ENCODE measurements around the gene ZNF561. TPM values are rescaled to one million over a fixed set of nuclear protein-coding genes. Genes with fewer than 3 reads are reported as not detected.
A peak's percentile ranks its signal among the peaks of the same experiment; 100 is the strongest.

Gene ZNF561
- total and polyA plus RNA-seq, 10 of the 15 experiments (the other 5 are each of a cell fraction or from before 2014, with no cell fraction given), result 12.8 to 38.2 (median 22.2) TPM

GRCh38 chr19:9621156-9622037, at the start of gene ZNF561 (continued):
- TF ChIP-seq, protein P1, sequence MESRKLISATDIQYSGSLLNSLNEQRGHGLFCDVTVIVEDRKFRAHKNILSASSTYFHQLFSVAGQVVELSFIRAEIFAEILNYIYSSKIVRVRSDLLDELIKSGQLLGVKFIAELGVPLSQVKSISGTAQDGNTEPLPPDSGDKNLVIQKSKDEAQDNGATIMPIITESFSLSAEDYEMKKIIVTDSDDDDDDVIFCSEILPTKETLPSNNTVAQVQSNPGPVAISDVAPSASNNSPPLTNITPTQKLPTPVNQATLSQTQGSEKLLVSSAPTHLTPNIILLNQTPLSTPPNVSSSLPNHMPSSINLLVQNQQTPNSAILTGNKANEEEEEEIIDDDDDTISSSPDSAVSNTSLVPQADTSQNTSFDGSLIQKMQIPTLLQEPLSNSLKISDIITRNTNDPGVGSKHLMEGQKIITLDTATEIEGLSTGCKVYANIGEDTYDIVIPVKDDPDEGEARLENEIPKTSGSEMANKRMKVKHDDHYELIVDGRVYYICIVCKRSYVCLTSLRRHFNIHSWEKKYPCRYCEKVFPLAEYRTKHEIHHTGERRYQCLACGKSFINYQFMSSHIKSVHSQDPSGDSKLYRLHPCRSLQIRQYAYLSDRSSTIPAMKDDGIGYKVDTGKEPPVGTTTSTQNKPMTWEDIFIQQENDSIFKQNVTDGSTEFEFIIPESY (IDR thresholded peaks at IDR 0.05), result 0 out of 2 replicates have a peak, but pooled peaks have one; percentile 8
- TF ChIP-seq BRCA1 (IDR thresholded peaks at IDR 0.05; ENCODE audit: low read depth, low read length) (no peak; the same call in 1 of the 2 replicates), CEBPB (IDR thresholded peaks at IDR 0.05; ENCODE audit: borderline replicate concordance in 1 of 2, low read depth in 2 of 2, low read length in 2 of 2) (no peak), FOXM1 (IDR thresholded peaks at IDR 0.05; ENCODE audit: low read depth, low read length) (no peak), ZSCAN29 (IDR thresholded peaks at IDR 0.05) (no peak), GABPA (IDR thresholded peaks at IDR 0.05; ENCODE audit: low read depth) (peak; percentile 94), RCOR1 (conservative IDR thresholded peaks at IDR 0.05; ENCODE audit: low read depth, low read length) (0 out of 2 replicates have a peak, but pooled peaks have one; percentile 87), NR2F1 (conservative IDR thresholded peaks at IDR 0.05) (no peak; the same call in 1 of the 2 replicates), CBX3 (IDR thresholded peaks at IDR 0.05; ENCODE audit: borderline replicate concordance, low read depth) (no peak), NFYA (IDR thresholded peaks at IDR 0.05; ENCODE audit: borderline replicate concordance, low read depth, low read length) (no peak), PML (IDR thresholded peaks at IDR 0.05; ENCODE audit: low read length) (peak; percentile 77; the same call in 1 of the 2 replicates), NBN (IDR thresholded peaks at IDR 0.05) (peak; percentile 99), YY1 (IDR thresholded peaks at IDR 0.05; ENCODE audit: low read depth, low read length) (peak; percentile 98), SMARCA5 (IDR thresholded peaks at IDR 0.05) (0 out of 2 replicates have a peak, but pooled peaks have one; percentile 9), POLR2AphosphoS5 (IDR thresholded peaks at IDR 0.05; ENCODE audit: low read length) (peak; percentile 89), SREBF1 (IDR thresholded peaks at IDR 0.05; ENCODE audit: low read length) (peak; percentile 53)
- TF ChIP-seq, protein P2, sequence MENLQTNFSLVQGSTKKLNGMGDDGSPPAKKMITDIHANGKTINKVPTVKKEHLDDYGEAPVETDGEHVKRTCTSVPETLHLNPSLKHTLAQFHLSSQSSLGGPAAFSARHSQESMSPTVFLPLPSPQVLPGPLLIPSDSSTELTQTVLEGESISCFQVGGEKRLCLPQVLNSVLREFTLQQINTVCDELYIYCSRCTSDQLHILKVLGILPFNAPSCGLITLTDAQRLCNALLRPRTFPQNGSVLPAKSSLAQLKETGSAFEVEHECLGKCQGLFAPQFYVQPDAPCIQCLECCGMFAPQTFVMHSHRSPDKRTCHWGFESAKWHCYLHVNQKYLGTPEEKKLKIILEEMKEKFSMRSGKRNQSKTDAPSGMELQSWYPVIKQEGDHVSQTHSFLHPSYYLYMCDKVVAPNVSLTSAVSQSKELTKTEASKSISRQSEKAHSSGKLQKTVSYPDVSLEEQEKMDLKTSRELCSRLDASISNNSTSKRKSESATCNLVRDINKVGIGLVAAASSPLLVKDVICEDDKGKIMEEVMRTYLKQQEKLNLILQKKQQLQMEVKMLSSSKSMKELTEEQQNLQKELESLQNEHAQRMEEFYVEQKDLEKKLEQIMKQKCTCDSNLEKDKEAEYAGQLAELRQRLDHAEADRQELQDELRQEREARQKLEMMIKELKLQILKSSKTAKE (IDR thresholded peaks at IDR 0.05; ENCODE audit: low read depth, poor library complexity, severe bottlenecking), result peak; percentile 73
- TF ChIP-seq, protein P3, sequence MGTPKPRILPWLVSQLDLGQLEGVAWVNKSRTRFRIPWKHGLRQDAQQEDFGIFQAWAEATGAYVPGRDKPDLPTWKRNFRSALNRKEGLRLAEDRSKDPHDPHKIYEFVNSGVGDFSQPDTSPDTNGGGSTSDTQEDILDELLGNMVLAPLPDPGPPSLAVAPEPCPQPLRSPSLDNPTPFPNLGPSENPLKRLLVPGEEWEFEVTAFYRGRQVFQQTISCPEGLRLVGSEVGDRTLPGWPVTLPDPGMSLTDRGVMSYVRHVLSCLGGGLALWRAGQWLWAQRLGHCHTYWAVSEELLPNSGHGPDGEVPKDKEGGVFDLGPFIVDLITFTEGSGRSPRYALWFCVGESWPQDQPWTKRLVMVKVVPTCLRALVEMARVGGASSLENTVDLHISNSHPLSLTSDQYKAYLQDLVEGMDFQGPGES (IDR thresholded peaks at IDR 0.05), result 0 out of 2 replicates have a peak, but pooled peaks have one; percentile 9

Data from GM12878 (cell line).